NCI-H748 (cell line): ENCODE data around the gene CSNK1G3.
"Not testable (repeated sequence)": the region's sequence is repeated elsewhere in the genome, so short reads cannot be mapped to it uniquely, and the experiment has no call there.

Experiments used
- DNase-seq: peaks from one replicate; lab custom pipeline; 2025; ENCODE audit not compliant: unreplicated experiment; lab: John Stamatoyannopoulos, UW

The CSNK1G3 gene

GRCh38 chr5:123636006-123636405 lies 124.0 kb downstream of the CSNK1G3 start:
- no peak for DNase-seq

- not testable (repeated sequence) for DNase-seq
These were observed 125.1 kb downstream of the CSNK1G3 start for GRCh38 chr5:123637028-123637427.

GRCh38 chr5:123639244-123639643 lies 127.3 kb downstream of the CSNK1G3 start:
- no peak for DNase-seq

GRCh38 chr5:123645024-123645603 lies 133.1 kb downstream of the CSNK1G3 start:
- DNase-seq: no peak

- DNase-seq: no peak
These were observed 135.1 kb downstream of the CSNK1G3 start for GRCh38 chr5:123647066-123647465.

GRCh38 chr5:123651234-123651633 lies 139.3 kb downstream of the CSNK1G3 start:
- DNase-seq: no peak

GRCh38 chr5:123659011-123659410 lies 147.0 kb downstream of the CSNK1G3 start:
- DNase-seq: no peak

GRCh38 chr5:123659495-123659894 lies 147.5 kb downstream of the CSNK1G3 start:
- no peak for DNase-seq

- DNase-seq: no peak
These were observed 153.0 kb downstream of the CSNK1G3 start for GRCh38 chr5:123664961-123665360.

GRCh38 chr5:123665822-123666371 lies 153.9 kb downstream of the CSNK1G3 start:
- no peak for DNase-seq
